ENCODE results near the gene CCDC51.

GRCh38 chr3:48467110-48467454, 27.2 kb upstream of the CCDC51 start:
- no peak for TF ChIP-seq NR2C2 (CRISPR knock-in tag; IDR thresholded peaks at IDR 0.05)
- TF ChIP-seq NR2C2 (tag; IDR thresholded peaks at IDR 0.05): no peak
- no peak for TF ChIP-seq HNRNPUL1 (IDR thresholded peaks at IDR 0.05; ENCODE audit: low read length)
- TF ChIP-seq RAD21 (CRISPR knock-in tag; conservative IDR thresholded peaks at IDR 0.05 in 1 of 2, IDR thresholded peaks at IDR 0.05 in 1 of 2): no peak
- TF ChIP-seq ATF1 (CRISPR knock-in tag; IDR thresholded peaks at IDR 0.05): no peak
- no peak for TF ChIP-seq ATF1 (tag; IDR thresholded peaks at IDR 0.05)
- no peak for TF ChIP-seq REST (IDR thresholded peaks at IDR 0.05; ENCODE audit: borderline replicate concordance)
- no peak for TF ChIP-seq REST (CRISPR knock-in tag; IDR thresholded peaks at IDR 0.05; ENCODE audit: low read depth)

Data from K562 (cell line).